Colonic mucosa (tissue), 4 donors: ENCODE data around the gene CHST2. TPM values are rescaled to one million over a fixed set of nuclear protein-coding genes. Genes with fewer than 3 reads are reported as not detected.

Source experiments
- DNase-seq: peaks from one replicate; pipeline ENCODE4 v3.0.0-alpha.2; 2020
- H3K27ac ChIP-seq: fragments of 200-600 bp; one replicate; pipeline ENCODE4 v1.8.0; 2021
- H3K27me3 ChIP-seq: fragments of 200-600 bp; one replicate; pipeline ENCODE4 v1.8.0; 2021
- H3K36me3 ChIP-seq: fragments of 200-600 bp; one replicate; pipeline ENCODE4 v1.8.0; 2021
- H3K4me1 ChIP-seq: fragments of 200-600 bp; one replicate; pipeline ENCODE4 v1.8.0; 2021; ENCODE audit warnings: mild to moderate bottlenecking
- H3K4me3 ChIP-seq: fragments of 200-600 bp; one replicate; pipeline ENCODE4 v1.8.0; 2021
- H3K9ac ChIP-seq, 2 donors: one replicate each; pipeline ENCODE4 v1.7.0; 2013; ENCODE audit warnings: control low read depth in 2 of 2, low read depth in 2 of 2, low read length in 2 of 2
- H3K9me3 ChIP-seq: fragments of 200-600 bp; one replicate; pipeline ENCODE4 v1.8.0; 2021
- intact Hi-C: fragments of 100-400 bp; cut with DNase I; formaldehyde crosslinking; loops from one replicate; pipeline ENCODE4 v1.14.1; 2022
- total RNA-seq, 2 donors: library from RNA; stranded (reverse); fragmentation: NEBNext Ultra II Directional in 1 of 2; extraction: Animal tissue kit (Norgen Biotek cat#: 25700) in 1 of 2; gene quantifications; one replicate each; pipeline ENCODE4 v1.2.1, GENCODE V29; 2021
- TF ChIP-seq, protein P1 (sequence below): fragments of 200-600 bp; IDR thresholded peaks from one replicate; pipeline ENCODE4 v1.8.0; 2022; ENCODE audit warnings: antibody characterized with exemption, mild to moderate bottlenecking
- donor health status: healthy.
- donor health status: DM: no; HTN: no; CAD: no.
- donor health status: DM: no; HTN: no; CAD: no.

The CHST2 gene
- total RNA-seq, 2 donors from 2014 or later = 1.8 to 2.5 TPM

DNA sequence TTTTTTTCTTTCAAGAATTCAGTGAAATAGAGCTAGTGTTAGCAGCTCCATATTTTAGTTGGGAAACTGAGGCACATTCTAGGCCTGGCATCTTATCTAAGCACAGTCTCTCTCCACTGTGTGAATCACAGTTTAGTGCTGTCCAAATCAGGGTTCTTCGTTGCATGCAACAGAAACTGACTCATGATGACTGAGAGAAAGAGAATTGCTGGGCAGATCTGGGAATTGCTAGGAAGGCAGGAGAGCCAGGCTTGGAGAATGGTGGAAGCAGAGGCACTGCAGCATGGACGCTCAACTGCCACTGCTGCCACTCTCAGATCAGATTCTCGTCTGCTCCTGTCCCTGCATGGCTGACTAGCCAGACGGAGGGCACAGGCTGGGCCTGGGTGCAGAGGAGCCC is 40.7 kb upstream of the CHST2 start:
- Histone ChIP-seq H3K27ac (no peak overlapping the region), H3K36me3 (no peaks in the 10 kb centered on the region), H3K4me1 (no peaks in the 10 kb centered on the region), H3K27me3 (no peaks in the 10 kb centered on the region), H3K9me3 (no peaks in the 10 kb centered on the region), H3K4me3 (no peak overlapping the region), H3K9ac (no peak overlapping the region)
- TF ChIP-seq, protein P1, sequence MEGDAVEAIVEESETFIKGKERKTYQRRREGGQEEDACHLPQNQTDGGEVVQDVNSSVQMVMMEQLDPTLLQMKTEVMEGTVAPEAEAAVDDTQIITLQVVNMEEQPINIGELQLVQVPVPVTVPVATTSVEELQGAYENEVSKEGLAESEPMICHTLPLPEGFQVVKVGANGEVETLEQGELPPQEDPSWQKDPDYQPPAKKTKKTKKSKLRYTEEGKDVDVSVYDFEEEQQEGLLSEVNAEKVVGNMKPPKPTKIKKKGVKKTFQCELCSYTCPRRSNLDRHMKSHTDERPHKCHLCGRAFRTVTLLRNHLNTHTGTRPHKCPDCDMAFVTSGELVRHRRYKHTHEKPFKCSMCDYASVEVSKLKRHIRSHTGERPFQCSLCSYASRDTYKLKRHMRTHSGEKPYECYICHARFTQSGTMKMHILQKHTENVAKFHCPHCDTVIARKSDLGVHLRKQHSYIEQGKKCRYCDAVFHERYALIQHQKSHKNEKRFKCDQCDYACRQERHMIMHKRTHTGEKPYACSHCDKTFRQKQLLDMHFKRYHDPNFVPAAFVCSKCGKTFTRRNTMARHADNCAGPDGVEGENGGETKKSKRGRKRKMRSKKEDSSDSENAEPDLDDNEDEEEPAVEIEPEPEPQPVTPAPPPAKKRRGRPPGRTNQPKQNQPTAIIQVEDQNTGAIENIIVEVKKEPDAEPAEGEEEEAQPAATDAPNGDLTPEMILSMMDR = no peak
- intact Hi-C loops = no loop called here
- no peak for DNase-seq

DNA sequence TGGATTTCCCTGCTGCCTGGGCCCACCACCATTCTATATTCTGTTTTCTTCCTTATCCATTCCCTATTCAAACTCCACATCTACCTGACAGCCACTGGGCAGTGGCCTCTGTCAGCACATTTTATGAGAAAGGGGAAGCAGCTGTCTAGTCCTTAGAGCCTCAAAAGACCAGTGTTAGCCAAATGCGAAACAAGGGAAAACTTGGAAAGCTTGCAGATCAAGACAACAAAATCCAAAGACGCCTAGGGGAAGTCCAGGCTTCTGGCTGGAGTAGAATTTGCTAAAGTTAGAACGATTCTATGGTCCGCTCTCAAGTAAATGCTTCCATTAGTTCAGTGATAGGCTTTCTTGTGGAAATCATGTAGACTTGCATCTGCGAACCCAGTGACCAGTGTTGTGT is 39.4 kb upstream of the CHST2 start:
- Histone ChIP-seq H3K36me3 (no peaks in the 10 kb centered on the region), H3K9me3 (no peaks in the 10 kb centered on the region), H3K27me3 (no peaks in the 10 kb centered on the region), H3K4me3 (no peak overlapping the region), H3K9ac (no peak overlapping the region), H3K27ac (no peak overlapping the region), H3K4me1 (no peaks in the 10 kb centered on the region)
- intact Hi-C loops = no loop called here
- TF ChIP-seq, protein P1 = no peak
- DNase-seq = no peak

DNA sequence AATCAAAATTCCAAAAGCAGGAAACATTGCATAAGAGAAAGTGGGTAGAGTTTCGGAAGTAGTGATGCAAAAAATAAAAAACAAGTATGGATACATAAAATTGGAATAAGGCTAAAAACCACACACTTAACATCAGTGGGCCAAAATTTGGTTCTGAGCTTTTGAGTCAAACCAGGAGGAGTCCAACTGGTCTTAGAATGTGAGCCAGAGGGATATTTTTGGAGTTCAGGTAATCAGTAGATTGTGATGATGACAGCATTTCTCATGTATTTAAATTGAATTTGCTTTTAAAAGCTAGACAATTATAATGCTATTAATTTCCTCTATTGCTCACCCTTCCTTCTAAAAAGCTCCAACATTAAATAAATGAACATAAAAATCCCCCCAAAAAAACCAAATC is 38.2 kb upstream of the CHST2 start:
- Histone ChIP-seq H3K4me3 (no peak overlapping the region), H3K27me3 (no peaks in the 10 kb centered on the region), H3K9ac (no peak overlapping the region), H3K27ac (no peak overlapping the region), H3K4me1 (no peaks in the 10 kb centered on the region), H3K9me3 (no peaks in the 10 kb centered on the region), H3K36me3 (no peaks in the 10 kb centered on the region)
- TF ChIP-seq, protein P1 = no peak
- DNase-seq = no peak
- intact Hi-C loops = no loop called here

DNA sequence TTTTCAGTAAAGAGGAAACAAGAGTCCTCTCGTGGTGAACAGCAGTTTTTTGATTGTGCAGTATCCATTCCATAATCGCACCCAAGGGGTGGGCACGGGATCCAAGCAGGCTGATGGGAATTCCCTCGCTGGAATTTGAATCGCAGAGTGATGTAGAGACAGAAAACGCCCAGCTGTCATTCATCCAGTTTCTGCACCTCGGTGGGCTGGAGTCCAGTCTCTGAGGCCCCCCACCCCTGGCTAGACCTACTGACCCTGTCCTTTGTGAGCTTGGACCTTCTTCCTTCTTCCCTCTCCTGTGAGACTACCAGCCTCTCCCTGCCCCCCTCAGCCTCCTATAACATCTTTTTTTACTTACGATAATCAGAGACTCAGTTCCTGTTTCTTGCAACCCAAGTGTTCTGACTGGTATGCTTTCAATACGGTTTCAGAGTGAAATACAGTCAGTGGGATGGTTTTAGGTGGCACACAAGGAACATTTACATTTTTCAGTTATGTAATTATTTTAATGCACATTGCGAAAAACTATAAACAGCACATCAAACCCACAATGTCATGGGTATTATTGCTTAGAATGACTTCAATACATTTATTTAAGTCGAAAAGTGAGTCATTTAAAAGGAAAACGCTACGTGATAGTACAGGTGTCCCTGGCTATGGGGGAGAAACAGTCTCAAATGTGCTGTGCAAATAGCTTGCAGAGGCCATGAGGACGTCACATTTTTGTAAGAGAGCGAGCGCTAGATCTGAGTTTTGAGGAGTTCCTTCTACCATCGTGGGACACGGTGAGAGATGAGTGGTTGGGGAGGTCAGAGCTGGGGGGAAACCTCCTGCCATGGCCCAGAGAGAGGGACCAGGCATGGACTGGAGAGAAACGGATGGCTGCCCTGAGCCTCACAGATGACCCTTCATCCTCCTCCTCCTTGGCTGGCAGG is 37.5 kb upstream of the CHST2 start:
- H3K36me3 ChIP-seq = no peaks in the 10 kb centered on the region
- no peaks in the 10 kb centered on the region for H3K4me1 ChIP-seq
- intact Hi-C loops = no loop called here
- no peak overlapping the region for H3K9ac ChIP-seq
- H3K27me3 ChIP-seq = no peaks in the 10 kb centered on the region
- DNase-seq = no peak
- no peaks in the 10 kb centered on the region for H3K9me3 ChIP-seq
- no peak overlapping the region for H3K4me3 ChIP-seq
- TF ChIP-seq, protein P1 = no peak
- no peak overlapping the region for H3K27ac ChIP-seq

DNA sequence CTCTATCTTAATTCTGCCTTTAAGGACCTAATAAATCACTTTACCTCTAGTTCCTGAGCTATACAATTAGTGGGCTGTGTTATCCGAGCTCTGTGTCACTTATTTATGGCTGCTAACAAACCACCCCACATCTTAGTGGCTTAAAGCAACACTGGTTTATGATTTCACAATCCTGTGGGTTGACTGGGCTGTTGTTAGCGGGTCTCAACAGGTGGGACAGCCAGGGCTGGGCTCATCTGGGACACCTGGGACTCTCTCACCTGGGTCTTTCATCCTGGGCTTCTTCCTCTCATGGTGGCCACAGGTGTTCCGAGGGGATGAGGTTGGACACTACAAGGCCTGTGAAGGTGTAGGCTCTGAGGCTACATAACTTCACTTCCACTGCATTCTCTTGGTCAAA is 35.8 kb upstream of the CHST2 start:
- no peaks in the 10 kb centered on the region for H3K27me3 ChIP-seq
- H3K27ac ChIP-seq = no peak overlapping the region
- H3K4me3 ChIP-seq = no peak overlapping the region
- no peak overlapping the region for H3K9ac ChIP-seq
- DNase-seq = no peak
- intact Hi-C loops = no loop called here
- TF ChIP-seq, protein P1 = no peak
- no peaks in the 10 kb centered on the region for H3K9me3 ChIP-seq
- no peaks in the 10 kb centered on the region for H3K4me1 ChIP-seq
- H3K36me3 ChIP-seq = no peaks in the 10 kb centered on the region
